GM12878 (cell line): ENCODE data around the gene MGAT4C.

Experiments
- SIX5 ChIP-seq: IDR thresholded peaks from 2 replicates; pipeline ENCODE4 v1.6.1; 2011; ENCODE audit warnings: mild to moderate bottlenecking, low read depth, low read length, moderate library complexity; ENCODE audit not compliant: severe bottlenecking
- ZNF622 ChIP-seq: fragments of 450-650 bp; IDR thresholded peaks from 2 replicates; pipeline ENCODE4 v1.6.1; 2017; ENCODE audit warnings: mild to moderate bottlenecking, inconsistent platforms
- TF ChIP-seq, protein P1 (sequence below), 3 experiments: IDR thresholded peaks in 2 of 3; conservative IDR thresholded peaks in 1 of 3; 2 replicates each; pipeline ENCODE4 v1.5.1; 2011; ENCODE audit warnings: low read depth in 3 of 3, low read length in 3 of 3, mild to moderate bottlenecking in 3 of 3, control low read depth in 2 of 3, moderate library complexity in 2 of 3, inconsistent platforms in 1 of 3, mixed read lengths in 1 of 3; ENCODE audit not compliant: control insufficient read depth in 2 of 3, insufficient read depth in 1 of 3; ENCODE audit errors: extremely low read depth in 1 of 3

- no peak for TF ChIP-seq ZNF622
- TF ChIP-seq SIX5 = no peak
- TF ChIP-seq, protein P1, sequence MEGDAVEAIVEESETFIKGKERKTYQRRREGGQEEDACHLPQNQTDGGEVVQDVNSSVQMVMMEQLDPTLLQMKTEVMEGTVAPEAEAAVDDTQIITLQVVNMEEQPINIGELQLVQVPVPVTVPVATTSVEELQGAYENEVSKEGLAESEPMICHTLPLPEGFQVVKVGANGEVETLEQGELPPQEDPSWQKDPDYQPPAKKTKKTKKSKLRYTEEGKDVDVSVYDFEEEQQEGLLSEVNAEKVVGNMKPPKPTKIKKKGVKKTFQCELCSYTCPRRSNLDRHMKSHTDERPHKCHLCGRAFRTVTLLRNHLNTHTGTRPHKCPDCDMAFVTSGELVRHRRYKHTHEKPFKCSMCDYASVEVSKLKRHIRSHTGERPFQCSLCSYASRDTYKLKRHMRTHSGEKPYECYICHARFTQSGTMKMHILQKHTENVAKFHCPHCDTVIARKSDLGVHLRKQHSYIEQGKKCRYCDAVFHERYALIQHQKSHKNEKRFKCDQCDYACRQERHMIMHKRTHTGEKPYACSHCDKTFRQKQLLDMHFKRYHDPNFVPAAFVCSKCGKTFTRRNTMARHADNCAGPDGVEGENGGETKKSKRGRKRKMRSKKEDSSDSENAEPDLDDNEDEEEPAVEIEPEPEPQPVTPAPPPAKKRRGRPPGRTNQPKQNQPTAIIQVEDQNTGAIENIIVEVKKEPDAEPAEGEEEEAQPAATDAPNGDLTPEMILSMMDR (IDR thresholded peaks at IDR 0.05 in 2 of 3, conservative IDR thresholded peaks at IDR 0.05 in 1 of 3; ENCODE audit: control insufficient read depth in 2 of 3, extremely low read depth in 1 of 3, insufficient read depth in 1 of 3, low read depth in 3 of 3, low read length in 3 of 3) = no peak
Measured at GRCh38 chr12:86254399-86255107, 1.6 kb downstream of the MGAT4C start.
